ENCODE results near the gene CADPS2.

DNA sequence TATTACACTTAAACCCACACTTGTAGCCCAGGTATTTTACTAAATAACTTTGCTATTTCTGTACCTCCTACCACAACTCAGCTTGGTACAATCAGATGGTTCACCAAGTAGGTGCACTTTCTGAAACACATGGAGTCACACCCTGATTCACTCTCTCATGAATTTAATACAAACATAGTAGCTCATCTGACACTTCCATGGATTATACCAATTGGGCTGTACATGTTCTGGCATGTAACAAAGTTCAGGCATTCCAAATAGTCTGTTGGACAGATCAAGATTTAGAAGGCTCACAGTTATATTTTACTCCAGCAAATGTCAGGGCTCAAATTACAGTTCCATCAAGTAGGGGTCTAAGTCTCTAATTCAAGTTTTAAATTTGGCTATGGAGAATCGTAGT lies 121.4 kb downstream of the CADPS2 start:
- TF ChIP-seq, protein P1, sequence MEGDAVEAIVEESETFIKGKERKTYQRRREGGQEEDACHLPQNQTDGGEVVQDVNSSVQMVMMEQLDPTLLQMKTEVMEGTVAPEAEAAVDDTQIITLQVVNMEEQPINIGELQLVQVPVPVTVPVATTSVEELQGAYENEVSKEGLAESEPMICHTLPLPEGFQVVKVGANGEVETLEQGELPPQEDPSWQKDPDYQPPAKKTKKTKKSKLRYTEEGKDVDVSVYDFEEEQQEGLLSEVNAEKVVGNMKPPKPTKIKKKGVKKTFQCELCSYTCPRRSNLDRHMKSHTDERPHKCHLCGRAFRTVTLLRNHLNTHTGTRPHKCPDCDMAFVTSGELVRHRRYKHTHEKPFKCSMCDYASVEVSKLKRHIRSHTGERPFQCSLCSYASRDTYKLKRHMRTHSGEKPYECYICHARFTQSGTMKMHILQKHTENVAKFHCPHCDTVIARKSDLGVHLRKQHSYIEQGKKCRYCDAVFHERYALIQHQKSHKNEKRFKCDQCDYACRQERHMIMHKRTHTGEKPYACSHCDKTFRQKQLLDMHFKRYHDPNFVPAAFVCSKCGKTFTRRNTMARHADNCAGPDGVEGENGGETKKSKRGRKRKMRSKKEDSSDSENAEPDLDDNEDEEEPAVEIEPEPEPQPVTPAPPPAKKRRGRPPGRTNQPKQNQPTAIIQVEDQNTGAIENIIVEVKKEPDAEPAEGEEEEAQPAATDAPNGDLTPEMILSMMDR (IDR thresholded peaks at IDR 0.05; ENCODE audit: insufficient read depth, low read depth, low read length): no peak
- TF ChIP-seq EZH2 (IDR thresholded peaks at IDR 0.05; ENCODE audit: insufficient read depth, low read length): no peak
